ENCODE data around the gene ARHGAP4. TPM values are rescaled to one million over a fixed set of nuclear protein-coding genes. Genes with fewer than 3 reads are reported as not detected.

ARHGAP4 gene
- total RNA-seq, 1 donor from 2014 or later, result 3.1 TPM

- Mint-ChIP-seq H3K36me3 (ENCODE audit: low read depth) (no peaks in the 10 kb centered on the region), H3K4me1 (ENCODE audit: low read depth) (no peaks in the 10 kb centered on the region), H3K4me3 (ENCODE audit: unreplicated experiment) (no peak overlapping the region), H3K27ac (ENCODE audit: unreplicated experiment) (no peak overlapping the region), H3K27me3 (ENCODE audit: low read depth) (peaks cover 4% of the 10 kb centered on the region), H3K9me3 (ENCODE audit: low read depth) (no peaks in the 10 kb centered on the region)
- no peak for TF ChIP-seq CTCF (IDR thresholded peaks at IDR 0.05)
- DNase-seq (ENCODE audit: low spot score), result no peak
Observed at GRCh38 chrX:153861733-153862310, 64.2 kb downstream of the ARHGAP4 start.

- Mint-ChIP-seq H3K27ac (ENCODE audit: unreplicated experiment) (no peak overlapping the region), H3K27me3 (ENCODE audit: low read depth) (peaks cover 4% of the 10 kb centered on the region), H3K36me3 (ENCODE audit: low read depth) (no peaks in the 10 kb centered on the region), H3K4me1 (ENCODE audit: low read depth) (no peaks in the 10 kb centered on the region), H3K4me3 (ENCODE audit: unreplicated experiment) (no peak overlapping the region), H3K9me3 (ENCODE audit: low read depth) (no peaks in the 10 kb centered on the region)
- DNase-seq (ENCODE audit: low spot score), result no peak
- no peak for TF ChIP-seq CTCF (IDR thresholded peaks at IDR 0.05)
Observed at GRCh38 chrX:153861151-153861550, 64.9 kb downstream of the ARHGAP4 start.

Other genes starting within 250 kb of the ARHGAP4 start
- gene SLC6A8, start 238.3 kb downstream of the ARHGAP4 start, total RNA-seq, result 47.6 to 71.1 TPM (median 70.6 TPM) in 3 replicates
- gene BCAP31, start 201.9 kb downstream of the ARHGAP4 start, total RNA-seq, result 144 to 153 TPM (median 147 TPM) in 3 replicates
- gene ABCD1, start 201.4 kb downstream of the ARHGAP4 start, total RNA-seq, result 19.0 to 25.4 TPM (median 20.3 TPM) in 3 replicates
- gene PLXNB3, start 162.0 kb downstream of the ARHGAP4 start, total RNA-seq, result 8.5 to 36.3 TPM (median 34.8 TPM) in 3 replicates
- 0.18 to 0.50 TPM in 2 of 3 replicates, not detected in the other for gene SRPK3, start 145.2 kb downstream of the ARHGAP4 start, total RNA-seq
- gene IDH3G, start 131.9 kb downstream of the ARHGAP4 start, total RNA-seq, result 42.8 to 49.6 TPM (median 46.9 TPM) in 3 replicates
- gene SSR4, start 131.6 kb downstream of the ARHGAP4 start, total RNA-seq, result 245 to 356 TPM (median 257 TPM) in 3 replicates
- gene PDZD4, start 95.7 kb downstream of the ARHGAP4 start, total RNA-seq, result 24.8 to 27.2 TPM (median 25.4 TPM) in 3 replicates
- 2.2 to 2.9 TPM (median 2.5 TPM) in 3 replicates for gene L1CAM, start 40.1 kb downstream of the ARHGAP4 start, total RNA-seq
- gene AVPR2, start 21.6 kb downstream of the ARHGAP4 start, total RNA-seq, result not detected in 3 replicates
- gene NAA10, start 8.8 kb upstream of the ARHGAP4 start, total RNA-seq, result 89.5 to 99.8 TPM (median 91.4 TPM) in 3 replicates
- 6.5 to 13.4 TPM (median 13.1 TPM) in 3 replicates for gene RENBP, start 18.4 kb upstream of the ARHGAP4 start, total RNA-seq
- gene HCFC1, start 45.6 kb upstream of the ARHGAP4 start, total RNA-seq, result 60.1 to 89.9 TPM (median 67.2 TPM) in 3 replicates
- 12.3 to 20.3 TPM (median 18.3 TPM) in 3 replicates for gene TMEM187, start 46.5 kb upstream of the ARHGAP4 start, total RNA-seq
- gene IRAK1, start 93.6 kb upstream of the ARHGAP4 start, total RNA-seq, result 88.0 to 113 TPM (median 104 TPM) in 3 replicates
- 32.3 to 35.5 TPM (median 34.2 TPM) in 3 replicates for gene MECP2, start 171.5 kb upstream of the ARHGAP4 start, total RNA-seq
- not detected in 3 replicates for gene OPN1LW, start 218.0 kb upstream of the ARHGAP4 start, total RNA-seq

All from chondrocyte (in vitro differentiated cells).